OCI-LY1 (cell line): ENCODE results near the gene MATN3.

Experiments
- EZH2 ChIP-seq: fragments of 200-600 bp; sonication (generic), shearing (Covaris generic); IDR thresholded peaks from 2 replicates; pipeline ENCODE4 v1.8.0; 2017; ENCODE audit warnings: borderline replicate concordance, mixed run types, mild to moderate bottlenecking, antibody characterized with exemption, low read length, moderate library complexity, mixed read lengths
- TF ChIP-seq, protein P1 (sequence below): fragments of 200-600 bp; sonication (generic), shearing (Covaris generic); IDR thresholded peaks from 2 replicates; pipeline ENCODE4 v1.5.1; 2017; ENCODE audit warnings: mild to moderate bottlenecking, antibody characterized with exemption, low read length, moderate library complexity, mixed read lengths

DNA sequence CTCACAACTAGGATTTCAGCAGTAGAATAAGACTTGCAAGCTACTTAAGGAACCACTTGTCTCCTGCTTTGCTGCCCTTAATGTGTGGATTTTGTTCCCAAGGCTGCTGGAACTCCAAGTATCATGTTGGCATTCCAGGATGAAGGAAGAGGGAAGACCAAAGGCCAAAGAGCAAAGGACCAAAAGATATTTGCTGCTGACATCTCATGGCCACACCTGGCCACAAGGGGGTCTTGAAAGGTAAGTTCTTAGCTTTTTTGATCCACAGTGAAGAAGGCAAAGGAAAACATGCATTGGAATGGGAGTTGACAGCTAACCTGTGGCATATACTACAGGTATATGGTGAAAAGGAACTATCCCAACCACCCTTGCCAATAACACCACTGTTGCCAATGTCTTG, 3.9 kb upstream of the MATN3 start:
- TF ChIP-seq, protein P1, sequence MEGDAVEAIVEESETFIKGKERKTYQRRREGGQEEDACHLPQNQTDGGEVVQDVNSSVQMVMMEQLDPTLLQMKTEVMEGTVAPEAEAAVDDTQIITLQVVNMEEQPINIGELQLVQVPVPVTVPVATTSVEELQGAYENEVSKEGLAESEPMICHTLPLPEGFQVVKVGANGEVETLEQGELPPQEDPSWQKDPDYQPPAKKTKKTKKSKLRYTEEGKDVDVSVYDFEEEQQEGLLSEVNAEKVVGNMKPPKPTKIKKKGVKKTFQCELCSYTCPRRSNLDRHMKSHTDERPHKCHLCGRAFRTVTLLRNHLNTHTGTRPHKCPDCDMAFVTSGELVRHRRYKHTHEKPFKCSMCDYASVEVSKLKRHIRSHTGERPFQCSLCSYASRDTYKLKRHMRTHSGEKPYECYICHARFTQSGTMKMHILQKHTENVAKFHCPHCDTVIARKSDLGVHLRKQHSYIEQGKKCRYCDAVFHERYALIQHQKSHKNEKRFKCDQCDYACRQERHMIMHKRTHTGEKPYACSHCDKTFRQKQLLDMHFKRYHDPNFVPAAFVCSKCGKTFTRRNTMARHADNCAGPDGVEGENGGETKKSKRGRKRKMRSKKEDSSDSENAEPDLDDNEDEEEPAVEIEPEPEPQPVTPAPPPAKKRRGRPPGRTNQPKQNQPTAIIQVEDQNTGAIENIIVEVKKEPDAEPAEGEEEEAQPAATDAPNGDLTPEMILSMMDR, result peak; percentile 25; the same call in 1 of the 2 replicates
- TF ChIP-seq EZH2, result no peak
